Karpas-422 (cell line): Measurements from ENCODE around the gene DUSP22. TPM values are rescaled to one million over a fixed set of nuclear protein-coding genes. Genes with fewer than 3 reads are reported as not detected.

ENCODE experiments used
- DNase-seq: peaks from one replicate; pipeline ENCODE4 v3.0.0-alpha.2; 2015
- H2AFZ ChIP-seq: fragments of 200-600 bp; sonication (generic); 2 replicates; pipeline ENCODE4 v1.6.1; 2014; ENCODE audit warnings: antibody characterized with exemption, low read length, mixed read lengths
- H3K27ac ChIP-seq: fragments of 200-600 bp; sonication (generic); 2 replicates; pipeline ENCODE4 v1.5.1; 2014; ENCODE audit warnings: mild to moderate bottlenecking, low read length, moderate library complexity
- H3K27me3 ChIP-seq: fragments of 200-600 bp; sonication (generic); 2 replicates; pipeline ENCODE4 v1.6.1; 2014; ENCODE audit warnings: low read length, mixed read lengths
- H3K36me3 ChIP-seq: fragments of 200-600 bp; sonication (generic); 2 replicates; pipeline ENCODE4 v1.6.1; 2014; ENCODE audit warnings: low read length, mixed read lengths; ENCODE audit not compliant: insufficient read depth
- H3K4me1 ChIP-seq: fragments of 200-600 bp; sonication (generic); 2 replicates; pipeline ENCODE4 v1.6.1; 2014; ENCODE audit warnings: mild to moderate bottlenecking, low read length, mixed read lengths
- H3K4me2 ChIP-seq: fragments of 200-600 bp; sonication (generic); 2 replicates; pipeline ENCODE4 v1.6.1; 2014; ENCODE audit warnings: low read length, low read depth, mild to moderate bottlenecking; ENCODE audit not compliant: poor library complexity, severe bottlenecking
- H3K4me3 ChIP-seq: fragments of 200-600 bp; sonication (generic); 2 replicates; pipeline ENCODE4 v1.5.1; 2014; ENCODE audit warnings: mild to moderate bottlenecking, antibody characterized with exemption, low read length, mixed read lengths
- H3K79me2 ChIP-seq: fragments of 200-600 bp; sonication (generic); 2 replicates; pipeline ENCODE4 v1.6.1; 2014; ENCODE audit warnings: mild to moderate bottlenecking, low read length, mixed read lengths
- H3K9ac ChIP-seq: fragments of 200-600 bp; sonication (generic); 2 replicates; pipeline ENCODE4 v1.6.0; 2014; ENCODE audit warnings: low read length
- H3K9me2 ChIP-seq: fragments of 200-600 bp; sonication (generic), shearing (Covaris generic); replicated peaks from 2 replicates; pipeline ENCODE4 v1.6.0; 2014; ENCODE audit warnings: mild to moderate bottlenecking, low read length, moderate library complexity; ENCODE audit not compliant: insufficient read depth
- H3K9me3 ChIP-seq: fragments of 300-700, 200-600 bp; sonication (generic); 2 replicates; pipeline ENCODE4 v1.6.1; 2014; ENCODE audit warnings: low read length, mixed read lengths
- H4K20me1 ChIP-seq: fragments of 200-600 bp; sonication (generic); 2 replicates; pipeline ENCODE4 v1.6.1; 2014; ENCODE audit warnings: mild to moderate bottlenecking, antibody characterized with exemption, low read length, low read depth; ENCODE audit not compliant: insufficient read depth
- total RNA-seq: library from RNA; depleted of rRNA; stranded (reverse); fragments of >200 nt; shearing (Covaris generic); gene quantifications from 2 replicates; pipeline ENCODE4 v1.2.3, GENCODE V29; 2014; ENCODE audit warnings: low replicate concordance

DUSP22 gene
- total RNA-seq, 1 experiment from 2014 or later = 13.2 TPM

DNA sequence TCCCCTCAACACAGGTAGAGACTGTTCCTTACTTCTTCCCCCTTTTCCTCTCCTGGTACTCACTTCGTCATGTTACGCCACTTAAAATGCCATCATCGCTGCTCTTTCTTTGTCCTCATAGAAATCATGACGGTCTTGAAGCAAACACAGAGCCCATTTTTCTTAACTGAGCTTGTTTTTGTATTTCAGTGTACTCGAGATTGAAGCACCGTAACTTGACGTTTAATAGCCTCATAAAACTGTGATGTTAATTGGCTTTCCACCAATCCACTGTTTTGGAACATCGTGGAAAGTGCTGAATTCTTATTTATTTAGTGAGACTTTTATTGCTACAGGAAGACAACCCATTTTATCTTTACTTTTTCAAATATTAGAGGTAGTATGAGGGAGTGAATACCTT lies 38.7 kb downstream of the DUSP22 start:
- Histone ChIP-seq H2AFZ (no peak overlapping the region), H3K9me2 (no peaks in the 10 kb centered on the region), H3K4me2 (no peak overlapping the region), H3K36me3 (no peaks in the 10 kb centered on the region), H3K9ac (no peak overlapping the region), H3K79me2 (no peaks in the 10 kb centered on the region), H3K4me1 (peaks cover 13% of the 10 kb centered on the region), H4K20me1 (peaks cover 10% of the 10 kb centered on the region; the same call in 1 of the 2 replicates), H3K27me3 (no peaks in the 10 kb centered on the region; the same call in 1 of the 2 replicates), H3K9me3 (no peaks in the 10 kb centered on the region), H3K4me3 (no peak overlapping the region), H3K27ac (no peak overlapping the region)
- DNase-seq = no peak

GRCh38 chr6:331622-332521 lies 39.6 kb downstream of the DUSP22 start:
- Histone ChIP-seq H3K9me3 (no peaks in the 10 kb centered on the region), H3K4me2 (no peak overlapping the region), H3K36me3 (no peaks in the 10 kb centered on the region), H3K27ac (no peak overlapping the region), H3K9ac (no peak overlapping the region), H3K79me2 (no peaks in the 10 kb centered on the region), H4K20me1 (peaks cover 10% of the 10 kb centered on the region; the same call in 1 of the 2 replicates), H3K27me3 (no peaks in the 10 kb centered on the region; the same call in 1 of the 2 replicates), H2AFZ (no peak overlapping the region), H3K4me3 (no peak overlapping the region), H3K4me1 (peaks cover 13% of the 10 kb centered on the region), H3K9me2 (no peaks in the 10 kb centered on the region)
- DNase-seq = no peak

DNA sequence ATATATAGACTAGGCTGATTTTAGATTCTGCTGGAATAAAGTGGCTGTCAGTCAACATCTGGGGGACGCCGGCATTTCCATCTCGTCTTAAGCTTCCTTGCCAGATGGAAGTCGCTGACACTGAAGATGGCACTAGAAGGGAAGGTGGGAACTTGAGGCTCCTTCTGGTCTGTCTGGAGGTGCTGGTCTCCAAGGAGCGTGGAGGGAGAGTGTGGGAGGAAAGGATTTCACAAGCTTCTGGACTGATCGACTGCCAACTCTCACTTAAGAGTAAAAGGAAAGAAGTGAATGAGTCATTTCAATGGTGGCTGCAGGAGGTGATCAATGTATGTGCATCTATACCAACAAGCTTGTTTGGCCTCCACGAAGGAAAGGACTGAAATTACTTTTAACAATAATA lies 40.4 kb downstream of the DUSP22 start:
- H3K4me3 ChIP-seq = no peak overlapping the region
- peaks cover 13% of the 10 kb centered on the region for H3K4me1 ChIP-seq
- no peaks in the 10 kb centered on the region for H3K9me2 ChIP-seq
- H3K4me2 ChIP-seq = no peak overlapping the region
- no peaks in the 10 kb centered on the region; the same call in 1 of the 2 replicates for H3K27me3 ChIP-seq
- H3K9me3 ChIP-seq = no peaks in the 10 kb centered on the region
- DNase-seq = no peak
- no peak overlapping the region for H2AFZ ChIP-seq
- H4K20me1 ChIP-seq = peaks cover 10% of the 10 kb centered on the region; the same call in 1 of the 2 replicates
- H3K79me2 ChIP-seq = no peaks in the 10 kb centered on the region
- H3K9ac ChIP-seq = no peak overlapping the region
- H3K36me3 ChIP-seq = no peaks in the 10 kb centered on the region
- no peak overlapping the region for H3K27ac ChIP-seq

DNA sequence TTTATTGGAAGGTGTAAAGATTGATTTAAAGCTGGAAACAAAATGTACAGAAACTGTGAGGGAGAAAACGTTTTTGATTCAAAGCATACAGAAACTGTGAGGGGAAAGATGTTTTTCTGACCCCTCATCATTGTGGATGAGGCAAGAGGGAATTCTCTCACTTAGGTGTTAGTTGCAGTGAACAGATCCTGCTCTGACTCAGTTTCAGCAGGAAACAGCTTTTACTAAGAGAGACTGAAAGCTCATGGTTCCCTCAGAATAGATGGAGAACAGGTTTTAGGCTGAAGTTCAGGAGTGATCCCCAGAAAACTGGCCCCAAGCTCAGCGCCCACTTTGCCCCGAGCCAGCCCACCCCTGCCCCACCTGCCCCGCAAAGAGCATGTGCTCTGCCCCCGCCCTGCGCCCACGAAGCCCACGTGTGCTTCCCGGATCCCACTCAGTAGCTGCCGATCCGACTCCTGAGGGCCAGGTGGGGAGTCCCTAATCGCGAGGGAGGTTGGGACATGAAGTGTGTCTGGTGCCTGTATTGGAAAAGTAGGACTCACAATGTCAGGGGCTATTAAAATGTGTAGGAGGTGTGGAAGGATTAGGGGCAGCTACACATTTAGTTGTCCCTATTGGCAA lies 41.2 kb downstream of the DUSP22 start:
- Histone ChIP-seq H3K36me3 (no peaks in the 10 kb centered on the region), H3K4me1 (peaks cover 7% of the 10 kb centered on the region), H3K4me2 (no peak overlapping the region), H3K79me2 (no peaks in the 10 kb centered on the region), H3K4me3 (no peak overlapping the region), H3K9ac (no peak overlapping the region), H4K20me1 (peaks cover 10% of the 10 kb centered on the region; the same call in 1 of the 2 replicates), H3K9me2 (no peaks in the 10 kb centered on the region), H3K27me3 (no peaks in the 10 kb centered on the region; the same call in 1 of the 2 replicates), H3K9me3 (no peaks in the 10 kb centered on the region), H2AFZ (no peak overlapping the region), H3K27ac (no peak overlapping the region)
- DNase-seq = no peak

DNA sequence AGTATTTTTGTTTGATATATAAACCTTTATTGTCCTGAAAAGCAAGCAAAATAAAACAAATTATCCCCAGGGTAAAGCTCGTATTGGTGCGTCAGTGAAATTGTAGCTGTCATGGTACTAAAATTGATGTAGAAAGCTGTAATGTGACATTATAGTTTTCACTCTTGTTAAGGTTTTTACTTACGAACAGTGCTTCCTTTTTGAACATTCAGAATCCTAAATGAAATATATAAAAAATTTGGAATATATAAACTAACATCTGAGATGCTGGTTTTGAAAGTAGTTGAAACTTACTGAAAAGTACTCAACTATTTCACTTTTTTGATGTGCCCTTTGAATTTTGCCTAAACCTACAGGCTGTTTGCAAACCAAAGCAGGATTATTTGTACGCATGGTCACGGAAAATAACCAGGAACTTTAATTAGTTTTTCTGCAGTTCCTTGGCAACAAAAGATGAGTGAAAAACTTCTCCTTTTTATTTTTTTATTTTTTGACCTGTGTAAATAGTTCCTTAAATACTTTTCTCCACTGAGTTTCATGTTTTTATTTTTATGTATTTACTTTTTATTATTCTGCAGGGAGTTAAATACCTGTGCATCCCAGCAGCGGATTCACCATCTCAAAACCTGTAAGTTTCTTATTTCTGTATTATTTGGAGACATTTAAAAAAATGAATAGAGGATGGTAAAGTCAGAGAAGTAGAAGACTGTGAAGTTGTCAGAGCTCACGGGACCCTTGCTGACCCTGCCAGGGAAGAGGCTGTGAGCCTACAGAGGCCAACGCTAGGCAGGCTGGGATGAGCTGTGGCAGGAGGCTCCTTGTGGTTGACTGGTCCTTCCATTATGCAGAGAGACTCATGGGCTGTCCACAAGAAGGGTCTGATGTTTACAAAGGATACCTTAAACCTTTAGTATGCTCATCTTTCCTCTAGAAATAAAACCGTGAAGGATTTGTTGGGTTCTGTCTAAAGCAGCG lies 42.5 kb downstream of the DUSP22 start:
- Histone ChIP-seq H3K4me1 (peaks cover 6% of the 10 kb centered on the region), H3K4me2 (no peak overlapping the region), H3K79me2 (no peaks in the 10 kb centered on the region)

GRCh38 chr6:335572-335971 lies 43.3 kb downstream of the DUSP22 start:
- H3K36me3 ChIP-seq = no peaks in the 10 kb centered on the region
- no peak overlapping the region for H2AFZ ChIP-seq
- H3K27me3 ChIP-seq = no peaks in the 10 kb centered on the region; the same call in 1 of the 2 replicates
- DNase-seq = no peak
- H3K4me3 ChIP-seq = no peak overlapping the region
- no peaks in the 10 kb centered on the region for H3K9me2 ChIP-seq
- no peak overlapping the region for H3K27ac ChIP-seq
- no peak overlapping the region for H3K9ac ChIP-seq
- no peaks in the 10 kb centered on the region for H3K79me2 ChIP-seq
- peaks cover 4% of the 10 kb centered on the region; the same call in 1 of the 2 replicates for H4K20me1 ChIP-seq
- peaks cover 6% of the 10 kb centered on the region for H3K4me1 ChIP-seq
- no peak overlapping the region for H3K4me2 ChIP-seq
- no peaks in the 10 kb centered on the region for H3K9me3 ChIP-seq

More for the DNA sequence above, 42.5 kb downstream of the DUSP22 start:
- no peak for DNase-seq
- Histone ChIP-seq H3K36me3 (no peaks in the 10 kb centered on the region), H3K9ac (no peak overlapping the region), H3K9me2 (no peaks in the 10 kb centered on the region), H2AFZ (no peak overlapping the region), H3K9me3 (no peaks in the 10 kb centered on the region), H3K27ac (no peak overlapping the region), H4K20me1 (peaks cover 4% of the 10 kb centered on the region; the same call in 1 of the 2 replicates), H3K27me3 (no peaks in the 10 kb centered on the region; the same call in 1 of the 2 replicates), H3K4me3 (no peak overlapping the region)

GRCh38 chr6:336159-337114 lies 44.1 kb downstream of the DUSP22 start:
- Histone ChIP-seq H2AFZ (no peak overlapping the region), H3K27me3 (no peaks in the 10 kb centered on the region; the same call in 1 of the 2 replicates), H3K27ac (no peak overlapping the region), H3K36me3 (no peaks in the 10 kb centered on the region), H3K9me2 (no peaks in the 10 kb centered on the region), H3K4me1 (peaks cover 5% of the 10 kb centered on the region), H3K4me2 (no peak overlapping the region), H3K79me2 (no peaks in the 10 kb centered on the region), H4K20me1 (peaks cover 3% of the 10 kb centered on the region; the same call in 1 of the 2 replicates), H3K9me3 (no peaks in the 10 kb centered on the region), H3K4me3 (no peak overlapping the region), H3K9ac (no peak overlapping the region)
- no peak for DNase-seq
